Astrocyte (in vitro differentiated cells and primary cell): ENCODE results near the gene CLP1. TPM values are rescaled to one million over a fixed set of nuclear protein-coding genes. Genes with fewer than 3 reads are reported as not detected.

Experiments used
- DNase-seq: peaks from one replicate; pipeline ENCODE4 v3.0.0-alpha.2; 2010; ENCODE audit warnings: low read depth
- FAIRE-seq: peaks from 2 replicates; lab custom pipeline; 2011; peaks lifted over from hg19 to GRCh38; lab: Jason Lieb, UNC
- H2AFZ ChIP-seq: 2 replicates; pipeline ENCODE4 v1.6.0; 2012; ENCODE audit warnings: low read depth, low read length, inconsistent platforms
- H3K27ac ChIP-seq: 2 replicates; pipeline ENCODE4 v1.5.1; 2011; ENCODE audit warnings: low read depth, low read length, inconsistent platforms
- H3K27me3 ChIP-seq: 2 replicates; pipeline ENCODE4 v1.6.0; 2011; ENCODE audit warnings: low read length, inconsistent platforms; ENCODE audit not compliant: insufficient read depth
- H3K36me3 ChIP-seq: 2 replicates; pipeline ENCODE4 v1.5.1; 2011; ENCODE audit warnings: low read length, inconsistent platforms; ENCODE audit not compliant: insufficient read depth
- H3K4me1 ChIP-seq: 2 replicates; pipeline ENCODE4 v1.5.1; 2011; ENCODE audit warnings: low read length, inconsistent platforms; ENCODE audit not compliant: insufficient read depth
- H3K4me2 ChIP-seq: 2 replicates; pipeline ENCODE4 v1.6.0; 2012; ENCODE audit warnings: low read length, inconsistent platforms
- H3K4me3 ChIP-seq: 2 replicates; pipeline ENCODE4 v1.5.1; 2011; ENCODE audit warnings: low read depth, mild to moderate bottlenecking, low read length, inconsistent platforms; ENCODE audit not compliant: insufficient read depth
- H3K79me2 ChIP-seq: 2 replicates; pipeline ENCODE4 v1.6.0; 2012; ENCODE audit warnings: mild to moderate bottlenecking, low read length, inconsistent platforms; ENCODE audit not compliant: insufficient read depth
- H3K9ac ChIP-seq: 2 replicates; pipeline ENCODE4 v1.6.0; 2012; ENCODE audit warnings: mild to moderate bottlenecking, low read length, inconsistent platforms
- H3K9me3 ChIP-seq: 2 replicates; pipeline ENCODE4 v1.5.1; 2012; ENCODE audit warnings: low read depth, mild to moderate bottlenecking, low read length, inconsistent platforms; ENCODE audit not compliant: insufficient read depth
- H4K20me1 ChIP-seq: 2 replicates; pipeline ENCODE4 v1.6.0; 2012; ENCODE audit warnings: low read length, inconsistent platforms; ENCODE audit not compliant: insufficient read depth
- H3K27ac Mint-ChIP-seq: one replicate; pipeline ENCODE4 v1.8.0; 2021; ENCODE audit warnings: mild to moderate bottlenecking, mixed read lengths; ENCODE audit not compliant: unreplicated experiment
- H3K27me3 Mint-ChIP-seq: one replicate; pipeline ENCODE4 v1.8.0; 2021; ENCODE audit warnings: low read depth, mixed read lengths; ENCODE audit not compliant: unreplicated experiment
- H3K36me3 Mint-ChIP-seq: one replicate; pipeline ENCODE4 v1.8.0; 2021; ENCODE audit warnings: low read depth, mixed read lengths; ENCODE audit not compliant: unreplicated experiment
- H3K4me1 Mint-ChIP-seq: one replicate; pipeline ENCODE4 v1.8.0; 2021; ENCODE audit warnings: low read depth, mixed read lengths; ENCODE audit not compliant: unreplicated experiment
- H3K4me3 Mint-ChIP-seq: one replicate; pipeline ENCODE4 v1.8.0; 2021; ENCODE audit warnings: mild to moderate bottlenecking, moderate library complexity, mixed read lengths; ENCODE audit not compliant: unreplicated experiment
- H3K9me3 Mint-ChIP-seq: one replicate; pipeline ENCODE4 v1.8.0; 2021; ENCODE audit warnings: mild to moderate bottlenecking, mixed read lengths; ENCODE audit not compliant: unreplicated experiment
- CTCF ChIP-seq: IDR thresholded peaks from 2 replicates; pipeline ENCODE4 v1.5.1; 2011; ENCODE audit warnings: low read depth, mild to moderate bottlenecking, inconsistent platforms, low read length, moderate library complexity; ENCODE audit not compliant: insufficient read depth
- EZH2 ChIP-seq: IDR thresholded peaks from 2 replicates; pipeline ENCODE4 v1.6.1; 2012; ENCODE audit warnings: mild to moderate bottlenecking, low read length, inconsistent platforms; ENCODE audit not compliant: insufficient read depth
- total RNA-seq: library from RNA; stranded (reverse); gene quantifications from 2 replicates; pipeline ENCODE4 v1.2.1, GENCODE V29; 2021

CLP1 gene
- total RNA-seq, 1 donor from 2014 or later, result 21.4 TPM

GRCh38 chr11:57614234-57614772 is 43.3 kb upstream of the CLP1 start:
- H3K36me3 Mint-ChIP-seq, result peaks cover 18% of the 10 kb centered on the region
- no peak overlapping the region for H3K27ac Mint-ChIP-seq
- no peaks in the 10 kb centered on the region for H3K36me3 ChIP-seq
- no peak for FAIRE-seq
- no peak overlapping the region for H3K4me3 Mint-ChIP-seq
- no peak overlapping the region for H3K4me2 ChIP-seq
- H3K27ac ChIP-seq, result no peak overlapping the region
- no peaks in the 10 kb centered on the region for H3K27me3 Mint-ChIP-seq
- TF ChIP-seq EZH2, result no peak
- no peak for TF ChIP-seq CTCF
- H3K9me3 ChIP-seq, result peaks cover 4% of the 10 kb centered on the region
- H3K27me3 ChIP-seq, result no peaks in the 10 kb centered on the region
- H3K79me2 ChIP-seq, result no peaks in the 10 kb centered on the region
- no peak overlapping the region for H3K9ac ChIP-seq
- H3K4me1 ChIP-seq, result no peaks in the 10 kb centered on the region
- H2AFZ ChIP-seq, result no peak overlapping the region
- H3K9me3 Mint-ChIP-seq, result no peaks in the 10 kb centered on the region
- no peak for DNase-seq
- no peak overlapping the region for H3K4me3 ChIP-seq
- H3K4me1 Mint-ChIP-seq, result no peaks in the 10 kb centered on the region
- H4K20me1 ChIP-seq, result no peaks in the 10 kb centered on the region

- Mint-ChIP-seq H3K36me3 (peaks cover 15% of the 10 kb centered on the region), H3K4me3 (no peak overlapping the region), H3K4me1 (no peaks in the 10 kb centered on the region), H3K27me3 (no peaks in the 10 kb centered on the region), H3K9me3 (no peaks in the 10 kb centered on the region), H3K27ac (no peak overlapping the region)
- Histone ChIP-seq H4K20me1 (no peaks in the 10 kb centered on the region), H3K27me3 (no peaks in the 10 kb centered on the region), H3K27ac (no peak overlapping the region), H3K4me1 (no peaks in the 10 kb centered on the region), H2AFZ (no peak overlapping the region), H3K4me3 (no peak overlapping the region), H3K4me2 (no peak overlapping the region), H3K9me3 (peaks cover 8% of the 10 kb centered on the region), H3K79me2 (no peaks in the 10 kb centered on the region), H3K9ac (no peak overlapping the region), H3K36me3 (no peaks in the 10 kb centered on the region)
- FAIRE-seq (no peak), DNase-seq (no peak)
- TF ChIP-seq CTCF, result no peak
- no peak for TF ChIP-seq EZH2
These were observed 42.3 kb upstream of the CLP1 start for GRCh38 chr11:57615308-57615707.

- H2AFZ ChIP-seq, result no peak overlapping the region
- H3K27ac ChIP-seq, result no peak overlapping the region
- FAIRE-seq (no peak), DNase-seq (no peak)
- Mint-ChIP-seq H3K9me3 (no peaks in the 10 kb centered on the region), H3K4me1 (no peaks in the 10 kb centered on the region), H3K36me3 (peaks cover 10% of the 10 kb centered on the region), H3K4me3 (no peak overlapping the region), H3K27me3 (no peaks in the 10 kb centered on the region), H3K27ac (no peak overlapping the region)
- no peak for TF ChIP-seq CTCF
- TF ChIP-seq EZH2, result no peak
- no peak overlapping the region for H3K4me2 ChIP-seq
- no peaks in the 10 kb centered on the region for H4K20me1 ChIP-seq
- peaks cover 8% of the 10 kb centered on the region for H3K9me3 ChIP-seq
- H3K27me3 ChIP-seq, result no peaks in the 10 kb centered on the region
- H3K4me3 ChIP-seq, result no peak overlapping the region
- no peaks in the 10 kb centered on the region for H3K79me2 ChIP-seq
- H3K9ac ChIP-seq, result no peak overlapping the region
- H3K4me1 ChIP-seq, result no peaks in the 10 kb centered on the region
- no peaks in the 10 kb centered on the region for H3K36me3 ChIP-seq
These were observed 41.0 kb upstream of the CLP1 start for GRCh38 chr11:57616595-57616994.
